Fibroblast of lung (primary cell): Measurements from ENCODE around the gene ASTN2. TPM values are rescaled to one million over a fixed set of nuclear protein-coding genes. Genes with fewer than 3 reads are reported as not detected.

Source experiments
- DNase-seq, 2 donors: peaks; one replicate each; pipeline versions ENCODE4 v3.0.0 to v3.0.0-alpha.2; 2010; ENCODE audit warnings: low read depth in 2 of 2
- H2AFZ ChIP-seq: 2 replicates; pipeline ENCODE4 v1.5.1; 2012; ENCODE audit warnings: low read length, control low read depth, inconsistent platforms
- H3K27ac ChIP-seq: 2 replicates; pipeline ENCODE4 v1.5.1; 2011; ENCODE audit warnings: low read length, control low read depth; ENCODE audit not compliant: insufficient read depth
- H3K27me3 ChIP-seq: 2 replicates; pipeline ENCODE4 v1.5.1; 2011; ENCODE audit warnings: mild to moderate bottlenecking, low read length; ENCODE audit not compliant: control insufficient read depth, insufficient read depth
- H3K36me3 ChIP-seq: 2 replicates; pipeline ENCODE4 v1.5.1; 2011; ENCODE audit warnings: low read length; ENCODE audit not compliant: control insufficient read depth, insufficient read depth
- H3K4me1 ChIP-seq: 2 replicates; pipeline ENCODE4 v1.5.1; 2011; ENCODE audit warnings: low read length; ENCODE audit not compliant: control insufficient read depth, insufficient read depth; ENCODE audit errors: extremely low read depth
- H3K4me2 ChIP-seq: 2 replicates; pipeline ENCODE4 v1.5.1; 2011; ENCODE audit warnings: low read length, control low read depth; ENCODE audit not compliant: insufficient read depth; ENCODE audit errors: extremely low read depth
- H3K4me3 ChIP-seq, 4 experiments: fragments of 200-600 bp in 1 of 4; sonication (generic) in 1 of 4; replicated peaks in 1 of 4; 2 replicates each; pipeline ENCODE4 v1.5.1; 2011 to 2016; ENCODE audit warnings: low read length in 4 of 4, low read depth in 3 of 4, mild to moderate bottlenecking in 3 of 4, control low read depth in 2 of 4, inconsistent platforms in 1 of 4, mixed read lengths in 1 of 4; ENCODE audit not compliant: insufficient read depth in 1 of 4; ENCODE audit errors: control extremely low read depth in 1 of 4
- H3K79me2 ChIP-seq: 2 replicates; pipeline ENCODE4 v1.5.1; 2012; ENCODE audit warnings: mild to moderate bottlenecking, low read length, inconsistent platforms; ENCODE audit not compliant: control insufficient read depth, insufficient read depth
- H3K9ac ChIP-seq: 2 replicates; pipeline ENCODE4 v1.5.1; 2011; ENCODE audit warnings: mild to moderate bottlenecking, low read length, control low read depth; ENCODE audit not compliant: insufficient read depth
- H3K9me3 ChIP-seq: 2 replicates; pipeline ENCODE4 v1.5.1; 2012; ENCODE audit warnings: low read depth, low read length; ENCODE audit not compliant: control insufficient read depth, insufficient read depth
- H4K20me1 ChIP-seq: 2 replicates; pipeline ENCODE4 v1.5.1; 2011; ENCODE audit warnings: low read length; ENCODE audit not compliant: control insufficient read depth, insufficient read depth; ENCODE audit errors: extremely low read depth
- EZH2 ChIP-seq: IDR thresholded peaks from 2 replicates; pipeline ENCODE4 v1.5.1; 2012; ENCODE audit warnings: low read length, control low read depth, mild to moderate bottlenecking; ENCODE audit errors: missing control alignments
- polyA plus RNA-seq, 2 donors: library from polyadenylated mRNA; depleted of rRNA in 1 of 2; stranded (reverse) in 1 of 2; unstranded in 1 of 2; fragments of >200 nt; gene quantifications; 2 replicates each; pipeline ENCODE4 v1.2.1, GENCODE V29; 2011 to 2012; ENCODE audit warnings: missing spikeins in 1 of 2
- total RNA-seq: library from RNA; depleted of rRNA; stranded (reverse); fragments of >200 nt; gene quantifications from 2 replicates; pipeline ENCODE4 v1.2.1, GENCODE V29; 2014
- TF ChIP-seq, protein P1 (sequence below), 2 donors: IDR thresholded peaks in 1 of 2; conservative IDR thresholded peaks in 1 of 2; 1 replicate in 1 of 2; 2 replicates in 1 of 2; pipeline ENCODE4 v1.5.1; 2011 to 2012; ENCODE audit warnings: low read length in 2 of 2, control low read depth in 1 of 2, inconsistent platforms in 1 of 2, low read depth in 1 of 2, mild to moderate bottlenecking in 1 of 2

ASTN2 gene
- total and polyA plus RNA-seq, 2 donors (not counting 1 experiment from before 2014, with no cell fraction given) = 2.2 to 19.2 TPM

DNA sequence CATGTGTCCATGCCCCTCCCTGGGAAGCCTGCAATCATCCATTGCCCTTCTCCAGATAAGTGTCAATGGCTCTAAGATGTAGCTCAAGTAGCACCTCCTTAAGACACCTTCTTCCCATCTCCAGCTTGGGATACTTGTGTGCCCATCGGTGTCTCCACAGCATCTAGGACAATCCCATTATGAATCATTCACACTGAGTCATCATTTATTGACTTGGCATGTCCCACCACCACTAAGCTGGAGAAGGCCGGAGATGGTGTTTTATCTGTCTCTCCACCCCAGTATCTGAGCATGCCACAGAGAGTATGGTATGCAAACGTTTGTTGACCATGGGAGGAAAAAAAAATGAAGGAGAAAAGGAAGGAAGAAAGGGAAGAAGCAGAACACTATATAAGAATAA lies 385.5 kb downstream of the ASTN2 start:
- no peak for DNase-seq
- H3K36me3 ChIP-seq = no peaks in the 10 kb centered on the region
- no peaks in the 10 kb centered on the region for H3K27me3 ChIP-seq
- no peak overlapping the region for H2AFZ ChIP-seq
- H4K20me1 ChIP-seq = no peaks in the 10 kb centered on the region
- no peak overlapping the region for H3K27ac ChIP-seq
- no peaks in the 10 kb centered on the region for H3K9me3 ChIP-seq
- no peaks in the 10 kb centered on the region for H3K4me1 ChIP-seq
- H3K4me3 ChIP-seq = no peak overlapping the region
- H3K9ac ChIP-seq = no peak overlapping the region
- no peak overlapping the region for H3K4me2 ChIP-seq
- no peaks in the 10 kb centered on the region for H3K79me2 ChIP-seq
- TF ChIP-seq, protein P1, sequence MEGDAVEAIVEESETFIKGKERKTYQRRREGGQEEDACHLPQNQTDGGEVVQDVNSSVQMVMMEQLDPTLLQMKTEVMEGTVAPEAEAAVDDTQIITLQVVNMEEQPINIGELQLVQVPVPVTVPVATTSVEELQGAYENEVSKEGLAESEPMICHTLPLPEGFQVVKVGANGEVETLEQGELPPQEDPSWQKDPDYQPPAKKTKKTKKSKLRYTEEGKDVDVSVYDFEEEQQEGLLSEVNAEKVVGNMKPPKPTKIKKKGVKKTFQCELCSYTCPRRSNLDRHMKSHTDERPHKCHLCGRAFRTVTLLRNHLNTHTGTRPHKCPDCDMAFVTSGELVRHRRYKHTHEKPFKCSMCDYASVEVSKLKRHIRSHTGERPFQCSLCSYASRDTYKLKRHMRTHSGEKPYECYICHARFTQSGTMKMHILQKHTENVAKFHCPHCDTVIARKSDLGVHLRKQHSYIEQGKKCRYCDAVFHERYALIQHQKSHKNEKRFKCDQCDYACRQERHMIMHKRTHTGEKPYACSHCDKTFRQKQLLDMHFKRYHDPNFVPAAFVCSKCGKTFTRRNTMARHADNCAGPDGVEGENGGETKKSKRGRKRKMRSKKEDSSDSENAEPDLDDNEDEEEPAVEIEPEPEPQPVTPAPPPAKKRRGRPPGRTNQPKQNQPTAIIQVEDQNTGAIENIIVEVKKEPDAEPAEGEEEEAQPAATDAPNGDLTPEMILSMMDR (conservative IDR thresholded peaks at IDR 0.05 in 1 of 2, IDR thresholded peaks at IDR 0.05 in 1 of 2; ENCODE audit: low read depth in 1 of 2, low read length in 2 of 2) = no peak
- TF ChIP-seq EZH2 = no peak

DNA sequence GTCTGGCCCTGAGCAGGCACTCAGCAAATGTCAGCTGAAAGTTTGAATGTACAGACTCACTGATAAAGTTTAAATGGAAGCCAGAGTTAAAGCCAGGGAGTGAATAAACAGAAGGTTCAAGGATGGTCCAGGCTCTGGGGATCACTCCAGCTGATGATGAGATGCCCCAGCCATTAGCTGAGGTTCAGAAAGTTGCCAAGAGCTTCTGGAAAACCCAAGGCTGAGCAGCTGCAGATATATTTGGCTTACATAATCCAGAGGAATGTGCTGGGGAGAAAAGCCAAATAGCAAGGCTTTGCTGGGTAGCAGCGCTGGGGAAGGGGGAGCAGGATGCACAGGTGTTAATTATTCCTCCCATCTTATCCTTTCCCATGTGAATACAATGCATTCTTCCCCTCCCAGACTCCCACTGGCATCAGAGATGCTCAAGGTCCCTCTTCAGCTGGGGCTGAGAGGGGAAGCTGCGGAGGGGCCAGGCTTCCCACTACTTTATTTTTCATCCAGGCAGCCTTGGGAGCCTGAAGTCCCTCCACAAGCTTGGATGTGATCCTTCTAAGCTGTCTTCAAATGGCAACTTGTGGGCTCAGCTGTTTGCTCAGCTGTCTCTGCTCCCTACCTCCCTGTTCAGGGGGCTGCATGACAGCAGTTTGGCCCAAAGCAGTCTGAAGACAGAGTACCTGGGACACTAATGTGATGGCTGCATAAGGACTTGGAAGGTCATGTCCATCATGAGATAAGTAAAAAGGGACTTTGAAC lies 386.6 kb downstream of the ASTN2 start:
- H3K27ac ChIP-seq = no peak overlapping the region
- H3K27me3 ChIP-seq = no peaks in the 10 kb centered on the region
- no peak overlapping the region for H3K4me2 ChIP-seq
- H2AFZ ChIP-seq = no peak overlapping the region
- H3K4me3 ChIP-seq = no peak overlapping the region
- H3K9me3 ChIP-seq = no peaks in the 10 kb centered on the region
- no peak for DNase-seq
- no peaks in the 10 kb centered on the region for H3K79me2 ChIP-seq
- H3K9ac ChIP-seq = no peak overlapping the region
- no peaks in the 10 kb centered on the region for H3K36me3 ChIP-seq
- TF ChIP-seq EZH2 = no peak
- TF ChIP-seq, protein P1 (conservative IDR thresholded peaks at IDR 0.05 in 1 of 2, IDR thresholded peaks at IDR 0.05 in 1 of 2; ENCODE audit: low read depth in 1 of 2, low read length in 2 of 2) = no peak
- H4K20me1 ChIP-seq = no peaks in the 10 kb centered on the region
- H3K4me1 ChIP-seq = no peaks in the 10 kb centered on the region

DNA sequence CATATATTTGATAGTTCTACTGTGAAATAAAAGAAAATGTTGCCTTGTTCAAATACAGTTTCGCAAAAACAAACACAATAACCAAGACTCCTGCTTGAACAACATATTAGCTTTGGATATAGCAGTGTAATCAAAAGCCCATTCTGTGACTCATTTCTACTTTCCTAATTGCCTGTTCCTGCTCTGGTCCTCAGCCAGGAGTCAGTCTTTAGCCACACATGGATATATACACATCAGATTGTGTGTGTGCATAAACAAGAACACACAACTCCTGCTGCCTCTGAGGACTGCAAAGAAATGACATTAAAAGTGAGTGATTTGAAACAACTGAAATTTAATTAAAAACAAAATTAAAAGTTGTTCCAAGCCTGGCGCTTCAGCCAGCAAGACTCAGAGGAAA lies 393.0 kb downstream of the ASTN2 start:
- DNase-seq = no peak
- TF ChIP-seq EZH2 = no peak
- TF ChIP-seq, protein P1 (conservative IDR thresholded peaks at IDR 0.05 in 1 of 2, IDR thresholded peaks at IDR 0.05 in 1 of 2; ENCODE audit: low read depth in 1 of 2, low read length in 2 of 2) = no peak
- Histone ChIP-seq H3K9ac (no peak overlapping the region), H3K27ac (no peak overlapping the region), H2AFZ (no peak overlapping the region), H3K4me3 (no peak overlapping the region), H3K4me1 (no peaks in the 10 kb centered on the region), H3K27me3 (no peaks in the 10 kb centered on the region), H3K36me3 (no peaks in the 10 kb centered on the region), H4K20me1 (no peaks in the 10 kb centered on the region), H3K4me2 (no peak overlapping the region), H3K9me3 (no peaks in the 10 kb centered on the region), H3K79me2 (no peaks in the 10 kb centered on the region)
